ENCODE data around the gene LRP2BP.

Gene LRP2BP

DNA sequence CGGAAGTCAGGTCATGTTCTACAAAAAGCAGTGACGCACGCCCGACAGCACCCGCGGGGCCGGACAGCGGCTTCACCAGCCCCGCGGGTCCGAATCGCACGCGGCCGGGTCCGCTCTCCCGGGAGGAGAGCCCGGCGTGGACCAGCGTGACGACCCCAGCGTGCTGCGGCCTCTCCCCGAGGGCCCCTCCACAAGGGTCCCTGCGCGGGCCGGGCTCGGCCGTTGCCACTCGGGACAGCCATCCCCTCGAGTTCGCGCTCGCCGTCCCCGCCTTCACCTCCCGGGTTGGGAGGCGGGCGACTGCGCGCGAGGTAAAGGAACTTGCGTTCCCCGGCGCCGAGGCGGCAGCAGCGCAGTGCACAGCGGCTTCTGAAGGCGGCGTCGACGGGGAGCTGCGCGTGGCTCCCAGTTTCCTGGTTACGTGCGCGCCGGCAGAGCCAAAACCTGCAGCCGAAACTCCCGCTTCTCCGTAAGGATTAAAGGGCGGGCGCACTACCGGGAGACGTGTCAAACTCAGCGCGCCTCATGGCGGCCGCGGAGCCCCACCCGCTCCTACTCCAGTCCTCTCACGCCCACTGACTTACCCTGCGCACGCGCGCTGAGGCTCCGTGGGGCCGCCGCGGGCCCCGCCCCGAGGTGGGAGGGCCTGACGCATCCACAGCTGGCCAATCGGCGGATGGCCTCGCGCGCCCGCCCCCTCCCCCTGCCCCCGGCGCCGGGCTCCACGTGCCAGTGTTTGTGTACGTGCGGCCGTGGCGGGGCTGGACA, 416 bp upstream of the LRP2BP start:
- DNase-seq (ENCODE audit: extremely low read depth in 1 of 2, low read depth in 1 of 2): peak; percentile 89 to 98

DNA sequence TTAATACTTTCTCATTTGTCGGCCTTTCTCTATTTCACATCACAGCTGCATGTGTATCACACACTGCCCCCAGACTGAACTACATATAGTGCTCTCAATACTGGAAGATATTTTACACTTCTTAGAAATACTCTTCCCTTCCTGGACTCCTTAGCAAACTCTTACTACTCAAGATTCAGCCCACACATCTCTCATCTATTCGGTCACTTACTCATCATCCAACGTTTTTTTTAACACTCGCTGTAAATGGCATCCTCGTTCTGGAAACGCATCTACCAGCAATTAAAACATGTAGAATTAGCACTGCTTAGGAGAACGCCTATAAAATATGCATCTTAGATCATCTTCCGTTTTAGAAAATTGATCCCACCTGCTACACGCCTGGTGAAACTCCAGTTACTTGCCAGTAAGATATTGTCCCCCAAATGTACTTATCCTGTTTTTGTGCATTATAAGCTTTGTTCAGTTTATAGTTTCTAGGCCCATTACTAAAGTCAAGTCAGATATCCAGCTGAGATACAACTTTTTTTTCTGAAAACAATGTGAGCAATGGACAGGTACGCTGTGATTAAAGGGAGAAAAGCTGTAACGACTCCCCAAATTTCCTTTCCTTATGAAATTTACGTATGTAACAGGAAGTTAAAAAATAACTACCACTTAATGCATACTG, 1.0 kb downstream of the LRP2BP start:
- no peak for DNase-seq (ENCODE audit: extremely low read depth in 1 of 2, low read depth in 1 of 2)

DNA sequence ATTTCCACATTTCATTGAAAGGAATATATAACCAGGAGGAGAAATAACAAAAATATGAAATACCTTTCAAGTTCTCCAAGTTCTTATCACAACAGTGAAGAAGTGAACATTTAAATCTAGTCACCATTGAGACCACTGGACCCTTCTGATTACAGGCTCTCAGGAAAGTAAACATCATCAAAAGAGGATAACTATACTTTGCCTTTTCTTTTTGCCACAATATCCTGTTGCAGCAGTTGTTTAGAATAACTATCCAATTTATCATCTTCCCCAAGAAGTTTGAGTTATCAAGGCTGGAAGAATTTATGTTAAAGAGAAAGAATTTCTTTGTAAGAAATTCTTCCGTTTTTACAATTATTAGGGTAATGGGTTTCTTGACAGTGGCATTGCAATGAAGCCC, 3.6 kb downstream of the LRP2BP start:
- DNase-seq (ENCODE audit: extremely low read depth in 1 of 2, low read depth in 1 of 2): no peak

DNA sequence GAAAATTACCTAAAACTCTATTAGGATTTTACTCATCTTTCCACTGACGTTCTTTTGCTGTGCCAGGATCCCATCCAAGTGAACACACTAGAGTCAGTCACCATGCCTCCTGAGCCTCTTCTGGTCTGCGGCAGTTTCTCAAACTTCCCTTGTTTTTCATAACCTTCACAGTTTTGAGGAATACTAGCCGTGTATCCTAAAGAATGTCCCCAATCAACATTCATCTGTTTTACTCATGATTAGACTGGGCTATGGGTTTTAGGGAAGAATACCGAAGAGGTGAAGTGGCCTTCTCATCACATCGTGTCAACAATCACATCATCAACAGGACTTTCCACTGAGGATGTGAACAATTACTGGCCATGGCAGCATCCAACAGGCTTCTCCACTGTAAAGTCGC, 4.8 kb downstream of the LRP2BP start:
- DNase-seq (ENCODE audit: extremely low read depth in 1 of 2, low read depth in 1 of 2): no peak

DNA sequence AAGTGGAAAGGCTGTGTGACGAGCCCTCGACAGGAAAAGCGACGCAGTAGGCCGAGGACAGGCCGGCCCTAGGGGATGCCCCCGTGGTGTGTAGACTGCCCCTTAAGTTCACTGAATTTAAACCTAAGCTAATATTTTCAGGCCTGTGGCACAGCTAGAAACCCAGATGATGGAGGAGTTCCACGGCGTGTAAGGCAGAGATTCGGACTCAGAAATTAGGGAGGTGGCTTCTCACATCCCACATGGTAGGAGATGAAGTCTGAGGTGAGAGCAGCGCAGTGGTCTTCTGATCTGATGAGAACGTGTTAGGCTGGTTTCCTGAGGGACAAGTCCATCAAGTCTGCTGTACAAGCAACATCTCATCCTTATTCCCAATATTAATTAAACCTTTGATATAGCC, 7.8 kb downstream of the LRP2BP start:
- DNase-seq (ENCODE audit: extremely low read depth in 1 of 2, low read depth in 1 of 2): no peak

DNA sequence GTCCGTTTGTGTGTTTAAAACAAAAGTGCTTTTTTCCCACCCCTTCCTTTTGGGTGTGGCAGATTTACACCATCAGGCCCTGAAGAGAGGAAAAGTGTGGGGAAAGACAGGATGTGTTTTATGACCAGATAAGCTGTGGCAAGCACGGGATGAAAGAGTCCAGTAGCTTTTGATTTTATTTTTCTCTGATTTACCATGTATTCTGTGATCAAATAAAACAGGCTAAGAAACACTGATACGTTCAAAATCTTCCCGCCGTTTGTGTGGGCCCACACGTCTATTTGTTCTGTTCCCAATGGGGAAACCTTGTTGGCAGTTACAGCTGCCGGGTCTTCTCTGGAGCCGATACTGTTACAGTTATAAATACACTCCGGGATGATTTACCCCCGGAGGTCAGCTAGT, 10.8 kb downstream of the LRP2BP start:
- DNase-seq (ENCODE audit: extremely low read depth in 1 of 2, low read depth in 1 of 2): no peak

DNA sequence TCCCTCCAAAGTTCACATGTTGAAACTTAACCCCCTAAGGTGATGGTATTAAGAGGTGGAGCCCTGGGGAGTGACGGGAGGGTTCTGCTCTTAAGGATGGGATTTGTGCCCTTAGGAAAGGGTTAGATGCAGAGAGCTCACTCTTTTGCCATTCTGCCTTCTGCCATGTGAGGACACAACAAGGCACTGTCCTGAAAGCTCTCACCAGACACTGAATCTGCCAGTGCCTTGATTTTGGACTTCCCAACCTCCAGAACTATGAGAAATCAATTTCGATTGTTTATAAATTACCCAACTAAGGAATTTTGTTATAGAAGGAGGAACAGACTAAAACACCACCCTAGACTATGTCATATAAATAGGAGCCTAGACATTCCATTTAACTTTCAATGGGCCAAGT, 11.7 kb downstream of the LRP2BP start:
- no peak for DNase-seq (ENCODE audit: extremely low read depth in 1 of 2, low read depth in 1 of 2)

DNA sequence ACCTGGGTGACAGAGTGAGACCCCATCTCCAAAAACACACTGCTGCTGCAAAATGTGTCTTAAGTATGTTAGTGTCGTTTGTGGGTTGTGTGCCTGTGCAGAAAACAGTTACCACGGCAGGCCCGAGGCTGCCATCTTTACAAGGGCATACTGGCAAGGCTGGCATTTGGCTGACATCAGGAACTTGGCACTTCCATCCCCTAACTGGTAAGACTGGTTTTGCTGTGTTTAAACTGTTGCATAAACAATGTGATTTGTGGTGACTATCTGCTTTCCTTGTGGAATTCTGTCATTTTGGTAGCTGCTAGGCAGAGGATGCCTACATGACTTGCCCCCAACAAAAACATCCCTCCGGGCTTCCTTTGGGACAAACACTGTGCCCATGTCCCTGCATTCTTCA, 12.3 kb downstream of the LRP2BP start:
- DNase-seq (ENCODE audit: extremely low read depth in 1 of 2, low read depth in 1 of 2): no peak

DNA sequence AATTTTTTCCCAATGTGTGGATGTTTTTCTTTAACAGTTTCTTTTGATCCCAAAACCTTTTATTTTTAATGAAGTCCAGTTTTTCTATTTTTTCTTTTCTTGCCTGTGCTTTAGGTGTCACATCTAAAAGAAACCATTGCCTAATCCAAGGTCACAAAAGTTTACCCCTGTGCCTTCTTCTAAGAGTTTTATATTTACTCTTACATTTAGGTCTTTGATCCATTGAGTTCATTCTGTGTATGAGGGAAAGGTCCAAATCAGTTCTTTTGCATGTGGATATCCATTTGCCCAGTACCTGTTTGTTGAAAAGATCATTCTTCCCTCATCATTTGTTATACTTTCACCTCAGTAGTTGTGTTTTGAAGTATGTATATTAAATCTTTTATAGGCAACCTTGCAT, 13.0 kb downstream of the LRP2BP start:
- DNase-seq (ENCODE audit: extremely low read depth in 1 of 2, low read depth in 1 of 2): no peak

DNA sequence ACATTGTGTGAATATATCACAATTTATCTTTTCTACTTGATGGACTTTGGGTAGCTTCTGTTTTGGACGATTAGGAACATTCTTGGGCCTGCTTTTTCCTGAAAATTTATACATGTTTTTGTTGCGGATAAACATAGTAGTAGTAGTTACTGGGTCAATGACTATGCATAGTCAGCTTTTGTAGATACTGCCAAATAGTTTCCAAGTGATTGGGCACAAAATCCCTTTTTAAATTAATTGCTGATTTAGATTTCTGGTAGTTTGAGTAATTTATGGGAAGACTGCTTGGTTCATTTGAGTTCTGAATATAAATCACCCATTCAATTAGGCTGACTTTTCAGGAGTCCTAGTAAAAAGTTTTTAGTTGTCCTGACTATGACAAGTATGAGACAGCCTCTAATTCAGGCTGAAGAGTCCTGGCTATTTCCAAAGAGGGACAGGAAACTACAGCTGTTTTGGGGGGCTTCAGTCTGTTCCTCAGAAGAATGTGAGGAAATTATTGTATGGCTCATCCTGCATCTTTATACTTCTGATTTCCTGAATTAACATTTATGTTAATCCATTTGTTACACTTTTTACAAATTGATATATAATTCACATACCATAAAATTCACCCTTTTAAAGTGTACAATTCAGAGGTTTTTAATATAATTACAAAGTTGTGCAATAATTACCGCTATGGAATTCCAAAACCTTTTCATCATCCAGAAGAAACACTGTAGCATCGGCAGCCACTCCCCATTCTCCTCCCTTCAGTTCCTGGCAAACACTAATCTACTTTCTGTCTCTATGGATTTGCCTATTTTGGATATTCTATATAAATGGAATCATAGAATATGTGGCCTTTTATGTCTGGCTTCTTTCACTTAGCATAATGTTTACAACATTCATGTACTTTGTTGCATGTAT, 14.2 kb downstream of the LRP2BP start:
- no peak for DNase-seq (ENCODE audit: extremely low read depth in 1 of 2, low read depth in 1 of 2)

DNA sequence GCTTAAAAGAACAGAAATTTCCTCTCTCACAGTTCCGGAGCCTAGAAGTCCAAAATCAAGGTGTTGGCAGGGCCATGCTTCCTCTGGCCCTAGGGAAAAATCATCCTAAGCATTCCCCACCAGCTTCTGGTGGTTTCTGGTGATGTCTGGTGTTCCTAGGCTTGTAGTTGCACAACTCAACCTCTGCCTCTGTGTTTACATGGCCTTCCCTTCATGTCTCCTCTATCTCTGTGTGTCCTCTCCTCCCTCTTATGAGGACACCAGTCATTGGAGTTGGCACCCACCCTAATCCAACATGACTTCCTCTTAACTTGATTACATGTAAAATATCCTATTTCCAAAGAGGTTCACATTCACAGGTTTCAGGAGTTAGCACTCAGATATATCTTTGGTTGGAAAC, 15.4 kb downstream of the LRP2BP start:
- no peak for DNase-seq (ENCODE audit: extremely low read depth in 1 of 2, low read depth in 1 of 2)

DNA sequence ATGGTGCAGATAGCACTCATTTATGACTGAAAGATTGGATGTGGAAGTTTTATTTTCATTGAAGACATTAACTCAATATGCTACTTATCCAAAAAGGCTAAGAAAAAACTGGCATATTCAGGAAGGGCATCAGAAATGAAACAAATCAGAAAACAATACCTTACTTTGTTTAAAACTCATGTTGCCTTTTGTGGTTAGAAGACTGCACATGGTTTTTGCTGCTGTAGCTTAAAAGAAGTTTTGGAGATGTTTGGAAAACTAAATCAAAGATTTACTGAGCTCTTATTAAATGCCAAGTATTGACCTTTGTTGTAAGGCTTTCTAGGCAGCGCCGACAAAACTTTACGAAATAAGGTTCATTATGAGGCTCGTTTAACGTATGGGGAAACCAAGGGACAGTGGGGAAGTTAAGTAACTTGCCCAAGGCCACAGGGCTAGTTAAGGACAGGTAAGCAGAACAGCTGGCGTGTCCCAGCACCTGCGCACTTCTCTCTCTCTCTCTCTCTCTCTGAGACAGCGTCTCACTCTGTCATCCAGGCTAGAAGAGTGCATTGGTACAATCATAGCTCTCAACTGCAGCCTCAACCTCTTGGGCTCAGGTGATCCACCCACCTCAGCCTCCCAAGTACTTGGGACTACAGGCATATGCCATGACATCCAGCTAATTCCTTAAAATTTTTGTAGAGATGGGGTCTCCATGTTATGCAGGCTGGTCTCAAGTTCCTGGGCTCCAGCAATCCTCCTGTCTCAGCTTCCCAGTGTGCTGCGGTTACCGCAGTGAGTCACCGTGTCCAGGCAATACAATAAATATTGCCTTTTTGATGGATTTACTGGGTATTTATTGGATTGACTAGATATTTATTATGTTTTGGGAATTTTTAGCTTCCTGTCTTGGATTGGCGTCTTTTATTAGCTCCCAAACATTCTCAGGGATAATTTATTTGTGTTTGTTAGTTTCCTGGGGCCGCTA, 16.1 kb downstream of the LRP2BP start:
- no peak for DNase-seq (ENCODE audit: extremely low read depth in 1 of 2, low read depth in 1 of 2)

DNA sequence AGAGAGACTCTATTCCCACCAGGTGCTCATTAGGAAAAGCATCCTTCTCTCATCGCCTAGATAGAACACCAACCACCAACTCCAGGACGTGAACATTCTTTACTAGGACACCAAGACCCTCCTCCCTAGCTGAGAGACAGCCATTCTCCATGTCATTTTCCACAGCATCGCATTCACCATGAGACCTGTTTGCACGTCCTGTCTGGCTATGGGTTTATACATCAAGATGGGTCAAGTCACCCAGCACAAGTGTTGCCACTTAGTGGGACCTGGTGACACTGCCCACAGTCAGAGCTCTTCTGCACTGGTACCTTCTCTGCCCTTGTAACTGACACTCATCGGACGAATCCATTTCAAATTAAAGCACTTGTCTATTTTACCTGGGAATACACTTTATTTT, 17.5 kb downstream of the LRP2BP start:
- DNase-seq (ENCODE audit: extremely low read depth in 1 of 2, low read depth in 1 of 2): no peak

DNA sequence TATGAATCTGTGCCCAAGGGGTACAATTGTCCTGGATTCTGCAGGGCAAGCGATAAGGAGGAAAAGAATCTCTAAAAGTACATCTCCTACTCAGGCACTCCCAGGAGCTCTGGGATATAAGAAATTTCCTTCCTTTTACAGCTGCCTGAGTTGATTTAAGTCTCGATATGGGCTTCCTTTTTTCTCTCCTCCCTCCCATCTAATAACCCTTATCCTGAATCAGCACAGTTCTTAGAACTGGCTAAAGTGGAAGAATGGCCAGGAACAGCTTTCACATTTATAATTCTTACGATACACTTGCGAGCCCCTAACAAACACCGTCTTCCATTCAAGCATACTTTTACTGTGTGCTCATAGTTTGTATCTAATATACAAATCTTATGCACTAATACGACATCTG, 21.2 kb downstream of the LRP2BP start:
- DNase-seq (ENCODE audit: extremely low read depth in 1 of 2, low read depth in 1 of 2): no peak

DNA sequence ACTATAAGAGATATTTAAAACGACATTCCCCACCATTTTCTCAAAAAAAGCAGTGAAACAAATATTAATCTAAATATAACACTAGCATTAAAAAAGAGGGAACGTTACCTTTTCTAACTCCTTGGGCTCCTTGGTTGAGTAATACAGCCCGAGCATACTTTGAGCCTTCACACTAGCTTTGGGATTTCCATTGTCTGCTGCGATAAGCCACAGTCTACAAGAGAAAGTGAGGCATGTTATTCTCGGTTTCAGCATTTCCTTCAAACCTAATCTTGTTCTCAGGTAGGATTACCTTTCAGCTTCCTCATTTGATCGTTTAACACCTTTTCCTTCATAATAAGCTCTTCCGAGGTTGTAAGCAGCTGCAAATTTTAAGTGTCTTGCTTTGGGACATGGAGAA, 21.7 kb downstream of the LRP2BP start:
- DNase-seq (ENCODE audit: extremely low read depth in 1 of 2, low read depth in 1 of 2): no peak

DNA sequence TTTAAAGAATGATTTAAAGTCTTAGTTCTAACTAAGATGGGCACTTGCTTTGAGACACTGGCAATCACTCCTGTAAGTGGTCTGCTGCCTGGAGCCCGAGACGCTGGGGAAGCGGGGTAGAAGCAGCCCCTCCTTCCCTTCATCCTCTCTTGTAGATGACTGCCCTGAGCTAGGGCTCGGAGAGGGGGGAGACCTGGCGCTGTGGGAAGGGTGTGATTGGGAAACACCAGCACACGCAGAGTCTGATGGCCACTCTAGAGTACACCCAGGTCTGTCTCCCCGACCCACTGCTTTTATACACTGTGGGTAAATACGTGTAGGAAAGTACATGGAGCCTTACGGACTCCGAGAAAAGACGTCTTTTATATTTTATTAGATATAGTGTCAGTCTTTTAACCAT, 24.0 kb downstream of the LRP2BP start:
- no peak for DNase-seq (ENCODE audit: extremely low read depth in 1 of 2, low read depth in 1 of 2)

DNA sequence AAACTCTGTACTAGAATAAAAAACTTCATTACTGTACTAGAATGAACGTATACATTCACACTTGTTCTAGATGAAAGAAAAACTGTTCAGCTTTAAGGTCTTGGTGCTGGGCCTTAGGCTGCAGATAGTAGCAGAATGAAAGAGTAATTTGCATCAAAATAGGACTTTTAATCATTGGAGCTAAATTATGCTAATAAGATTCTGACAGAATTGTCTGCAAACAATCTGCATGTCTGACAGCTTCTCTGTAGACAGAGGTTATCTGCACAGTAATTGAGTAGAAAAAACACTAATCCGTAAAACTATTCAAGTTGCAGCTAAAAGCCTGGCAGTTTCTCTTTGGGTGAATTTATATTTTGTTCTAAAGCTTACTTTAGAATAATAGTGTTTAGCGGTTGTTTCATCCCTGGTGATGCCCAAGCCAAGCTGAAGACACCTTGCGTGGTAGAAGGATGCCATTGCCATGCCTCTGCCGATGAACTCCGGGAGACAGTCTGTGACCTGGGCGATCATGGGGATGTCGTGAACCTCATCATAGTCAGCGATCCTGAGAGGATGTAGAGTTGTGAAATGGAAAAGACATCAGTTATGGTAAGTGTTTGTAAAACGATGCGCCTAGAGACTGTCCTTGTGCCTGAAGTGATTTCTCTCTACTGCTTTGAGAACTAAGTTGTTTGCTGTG, 25.3 kb downstream of the LRP2BP start:
- DNase-seq (ENCODE audit: extremely low read depth in 1 of 2, low read depth in 1 of 2): no peak

DNA sequence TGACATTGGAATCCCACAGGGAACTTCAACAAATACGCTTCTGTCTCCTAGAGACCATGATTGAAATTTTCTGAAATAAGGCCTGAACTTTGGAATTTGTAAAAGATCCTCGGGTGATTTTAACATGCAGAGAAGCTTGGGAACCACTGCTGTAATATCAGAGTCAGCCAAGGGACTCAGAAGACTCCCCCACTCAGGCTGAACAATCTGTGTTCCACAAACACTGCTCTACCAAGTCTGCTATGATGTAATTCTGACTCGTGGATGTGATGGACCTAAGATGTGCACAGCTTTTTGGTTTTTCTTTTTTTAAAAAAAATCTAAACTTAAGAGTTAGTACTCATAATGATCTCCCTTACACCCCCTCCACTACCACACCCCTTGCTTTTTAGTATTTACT, 26.0 kb downstream of the LRP2BP start:
- no peak for DNase-seq (ENCODE audit: extremely low read depth in 1 of 2, low read depth in 1 of 2)

DNA sequence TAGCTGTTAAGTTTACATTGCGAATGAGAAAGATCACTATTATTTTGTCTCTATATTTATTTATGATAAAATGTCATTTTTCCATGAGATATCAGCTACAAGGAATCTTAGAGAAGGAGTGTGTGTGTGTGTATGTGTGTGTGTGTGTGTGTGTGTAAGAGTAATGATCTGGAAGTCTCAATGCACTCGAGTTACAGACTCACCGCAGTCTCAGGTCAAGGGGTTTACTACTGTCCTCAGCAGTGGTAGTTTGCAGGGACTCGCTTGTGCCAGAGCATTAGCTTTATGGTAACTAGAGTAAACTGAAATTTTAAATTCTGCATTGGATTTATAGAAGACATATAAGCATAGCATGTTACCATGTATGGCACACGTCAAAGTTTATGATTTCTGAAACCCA, 30.8 kb downstream of the LRP2BP start:
- no peak for DNase-seq (ENCODE audit: extremely low read depth in 1 of 2, low read depth in 1 of 2)

DNA sequence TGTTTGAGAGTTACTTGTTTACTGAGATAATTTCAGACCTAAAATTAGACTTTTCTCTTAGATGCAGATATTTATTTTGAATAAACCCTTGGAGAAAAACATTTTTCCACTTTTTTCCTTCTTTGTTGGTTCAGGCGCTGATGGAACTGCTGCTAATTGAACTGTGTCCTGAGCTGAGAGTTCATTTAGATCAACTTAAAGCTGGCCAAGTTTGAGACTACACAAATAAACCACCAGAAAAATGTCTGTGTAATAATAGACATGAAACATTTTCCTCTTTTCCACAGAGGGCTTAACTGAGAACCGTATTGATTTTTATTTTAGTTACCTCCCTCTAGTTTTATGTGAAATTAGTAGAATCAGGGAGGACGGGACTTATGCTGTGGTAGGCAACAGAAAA, 32.5 kb downstream of the LRP2BP start:
- no peak for DNase-seq (ENCODE audit: extremely low read depth in 1 of 2, low read depth in 1 of 2)
